ENCODE measurements around the gene PRDM15. TPM values are rescaled to one million over a fixed set of nuclear protein-coding genes. Genes with fewer than 3 reads are reported as not detected.
A peak's percentile ranks its signal among the peaks of the same experiment; 100 is the strongest.

Gene PRDM15
- polyA plus RNA-seq, 1 donor (not counting 4 experiments of a cell fraction or from before 2014, with no cell fraction given), result 5.2 TPM

DNA sequence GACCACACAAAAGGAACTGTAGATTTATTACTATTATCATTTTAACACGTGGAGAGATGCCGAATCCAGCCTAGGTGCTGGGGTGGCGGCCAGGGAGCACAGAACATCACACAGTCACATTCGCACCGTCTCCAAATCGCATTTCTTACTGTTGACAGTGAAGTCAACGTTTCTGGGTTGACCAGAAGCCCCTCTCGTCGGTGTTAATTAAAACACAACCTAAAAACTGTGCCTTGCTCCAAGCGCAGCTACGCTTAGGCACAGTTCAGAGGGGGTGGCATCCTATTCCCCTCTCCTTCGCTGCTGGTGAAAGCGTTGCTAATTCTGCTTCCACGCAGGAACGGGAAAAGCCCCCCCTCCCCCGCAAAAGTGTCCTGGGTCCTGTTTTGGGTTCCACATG lies 116.4 kb downstream of the PRDM15 start:
- peaks cover 75% of the 10 kb centered on the region for H3K4me1 ChIP-seq (ENCODE audit: control insufficient read depth, extremely low read depth, insufficient read depth, low read length)
- H3K4me2 ChIP-seq (ENCODE audit: control insufficient read depth, extremely low read depth, insufficient read depth, low read depth, low read length), result peak overlapping the region; percentile 95

DNA sequence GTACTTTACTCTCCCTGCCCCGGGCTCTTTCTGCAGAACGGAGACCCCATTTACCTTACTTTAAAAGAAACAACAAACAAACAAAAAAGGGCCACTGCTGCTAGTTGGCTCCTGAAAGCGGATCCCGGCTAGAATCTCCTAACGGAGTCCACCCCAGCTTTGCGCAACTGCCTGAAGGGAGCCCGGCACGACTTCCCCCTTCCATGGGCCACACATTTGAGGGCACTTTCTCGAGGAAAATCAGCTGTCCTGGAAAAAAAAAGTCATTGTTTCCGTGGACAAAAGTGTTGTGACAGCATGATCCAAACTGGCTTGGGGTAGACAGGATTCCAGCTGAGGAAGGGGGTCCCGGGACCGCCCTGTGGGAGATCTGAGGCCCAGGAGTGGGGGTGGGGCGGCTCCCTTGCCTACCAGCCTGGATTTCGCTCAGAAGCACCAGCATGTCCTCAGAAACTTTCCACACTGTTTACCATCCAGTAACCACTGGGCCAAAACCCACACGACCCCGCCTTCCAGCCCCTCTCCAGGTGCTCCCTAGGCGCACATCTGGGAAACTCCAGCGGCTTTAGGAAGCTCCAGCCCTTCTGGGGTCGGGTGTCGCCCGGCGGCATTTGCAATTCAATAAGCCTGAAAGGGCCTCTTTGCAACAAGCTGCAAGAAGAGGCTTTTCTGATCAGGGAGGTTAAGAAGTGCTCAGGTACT lies 117.1 kb downstream of the PRDM15 start:
- dilution Hi-C loops (cut with MboI; ENCODE audit: extremely low pct_ligation_motif_present, low sequenced_read_pairs), result no loop called here
- H4K20me1 ChIP-seq (ENCODE audit: control insufficient read depth, extremely low read depth, insufficient read depth, low read length), result peaks cover 81% of the 10 kb centered on the region
- H3K27ac ChIP-seq (ENCODE audit: control insufficient read depth, insufficient read depth, low read length), result peak overlapping the region; percentile 80
- H3K27me3 ChIP-seq (ENCODE audit: control insufficient read depth, extremely low read depth, insufficient read depth, low read length), result no peaks in the 10 kb centered on the region
- no peak for FAIRE-seq
- peak overlapping the region; percentile 26 to 79 (median 52) for H3K4me3 ChIP-seq (ENCODE audit: control insufficient read depth in 2 of 3, extremely low read depth in 1 of 3, insufficient read depth in 2 of 3, low read depth in 1 of 3, low read length in 3 of 3)
- no peak for DNase-seq (ENCODE audit: low read depth, low spot score)
- peaks cover 69% of the 10 kb centered on the region for H3K4me1 ChIP-seq (ENCODE audit: control insufficient read depth, extremely low read depth, insufficient read depth, low read length)
- no peak overlapping the region for H2AFZ ChIP-seq (ENCODE audit: control insufficient read depth, low read length)
- TF ChIP-seq EZH2 (IDR thresholded peaks at IDR 0.05; ENCODE audit: low read length), result no peak
- TF ChIP-seq, protein P1, sequence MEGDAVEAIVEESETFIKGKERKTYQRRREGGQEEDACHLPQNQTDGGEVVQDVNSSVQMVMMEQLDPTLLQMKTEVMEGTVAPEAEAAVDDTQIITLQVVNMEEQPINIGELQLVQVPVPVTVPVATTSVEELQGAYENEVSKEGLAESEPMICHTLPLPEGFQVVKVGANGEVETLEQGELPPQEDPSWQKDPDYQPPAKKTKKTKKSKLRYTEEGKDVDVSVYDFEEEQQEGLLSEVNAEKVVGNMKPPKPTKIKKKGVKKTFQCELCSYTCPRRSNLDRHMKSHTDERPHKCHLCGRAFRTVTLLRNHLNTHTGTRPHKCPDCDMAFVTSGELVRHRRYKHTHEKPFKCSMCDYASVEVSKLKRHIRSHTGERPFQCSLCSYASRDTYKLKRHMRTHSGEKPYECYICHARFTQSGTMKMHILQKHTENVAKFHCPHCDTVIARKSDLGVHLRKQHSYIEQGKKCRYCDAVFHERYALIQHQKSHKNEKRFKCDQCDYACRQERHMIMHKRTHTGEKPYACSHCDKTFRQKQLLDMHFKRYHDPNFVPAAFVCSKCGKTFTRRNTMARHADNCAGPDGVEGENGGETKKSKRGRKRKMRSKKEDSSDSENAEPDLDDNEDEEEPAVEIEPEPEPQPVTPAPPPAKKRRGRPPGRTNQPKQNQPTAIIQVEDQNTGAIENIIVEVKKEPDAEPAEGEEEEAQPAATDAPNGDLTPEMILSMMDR (optimal IDR thresholded peaks at IDR 0.05 in 1 of 3, IDR thresholded peaks at IDR 0.05 in 1 of 3, conservative IDR thresholded peaks at IDR 0.05 in 1 of 3; ENCODE audit: extremely low read depth in 1 of 3, insufficient read depth in 2 of 3, low read length in 3 of 3), result no peak
- H3K9me1 ChIP-seq (ENCODE audit: control insufficient read depth, extremely low read depth, insufficient read depth, low read length), result peaks cover 29% of the 10 kb centered on the region
- H3K4me2 ChIP-seq (ENCODE audit: control insufficient read depth, extremely low read depth, insufficient read depth, low read depth, low read length), result peak overlapping the region; percentile 95
- peak overlapping the region; percentile 97 for H3K9ac ChIP-seq (ENCODE audit: control insufficient read depth, extremely low read depth, insufficient read depth, low read length)
- no peaks in the 10 kb centered on the region for H3K9me3 ChIP-seq (ENCODE audit: control insufficient read depth, low read depth, low read length)
- peaks cover 95% of the 10 kb centered on the region for H3K79me2 ChIP-seq (ENCODE audit: control insufficient read depth, insufficient read depth, low read length)
- H3K36me3 ChIP-seq (ENCODE audit: control insufficient read depth in 2 of 2, extremely low read depth in 1 of 2, insufficient read depth in 2 of 2, low read length in 2 of 2), result peaks cover 4 to 6% of the 10 kb centered on the region in 2 experiments

More for the DNA sequence above, 116.4 kb downstream of the PRDM15 start:
- Histone ChIP-seq H3K36me3 (ENCODE audit: control insufficient read depth in 2 of 2, extremely low read depth in 1 of 2, insufficient read depth in 2 of 2, low read length in 2 of 2) (peaks cover 4 to 6% of the 10 kb centered on the region in 2 experiments), H3K27me3 (ENCODE audit: control insufficient read depth, extremely low read depth, insufficient read depth, low read length) (no peaks in the 10 kb centered on the region), H3K9me1 (ENCODE audit: control insufficient read depth, extremely low read depth, insufficient read depth, low read length) (peaks cover 29% of the 10 kb centered on the region), H3K79me2 (ENCODE audit: control insufficient read depth, insufficient read depth, low read length) (peaks cover 90% of the 10 kb centered on the region), H3K9ac (ENCODE audit: control insufficient read depth, extremely low read depth, insufficient read depth, low read length) (peak overlapping the region; percentile 97), H3K4me3 (ENCODE audit: control insufficient read depth in 2 of 3, extremely low read depth in 1 of 3, insufficient read depth in 2 of 3, low read depth in 1 of 3, low read length in 3 of 3) (peak overlapping the region; percentile 79 to 92 (median 88)), H4K20me1 (ENCODE audit: control insufficient read depth, extremely low read depth, insufficient read depth, low read length) (peaks cover 80% of the 10 kb centered on the region), H3K9me3 (ENCODE audit: control insufficient read depth, low read depth, low read length) (no peaks in the 10 kb centered on the region), H3K27ac (ENCODE audit: control insufficient read depth, insufficient read depth, low read length) (peak overlapping the region; percentile 80), H2AFZ (ENCODE audit: control insufficient read depth, low read length) (no peak overlapping the region)
- dilution Hi-C loops (cut with MboI; ENCODE audit: extremely low pct_ligation_motif_present, low sequenced_read_pairs), result no loop called here
- FAIRE-seq, result no peak
- no peak for DNase-seq (ENCODE audit: low read depth, low spot score)
- TF ChIP-seq, protein P1 (optimal IDR thresholded peaks at IDR 0.05 in 1 of 3, IDR thresholded peaks at IDR 0.05 in 1 of 3, conservative IDR thresholded peaks at IDR 0.05 in 1 of 3; ENCODE audit: extremely low read depth in 1 of 3, insufficient read depth in 2 of 3, low read length in 3 of 3), result no peak
- TF ChIP-seq EZH2 (IDR thresholded peaks at IDR 0.05; ENCODE audit: low read length), result no peak
